ENCODE results near the gene BICD1. TPM values are rescaled to one million over a fixed set of nuclear protein-coding genes. Genes with fewer than 3 reads are reported as not detected.

The BICD1 gene
- total and polyA plus RNA-seq, 2 experiments from 2014 or later, result 59.3 to 83.6 TPM

- Mint-ChIP-seq H3K27ac (no peak overlapping the region), H3K36me3 (ENCODE audit: low read depth) (0 out of 3 replicates have a peak, but pooled peaks cover 5% of the 10 kb centered on the region), H3K4me1 (peaks cover 16% of the 10 kb centered on the region), H3K4me3 (no peak overlapping the region), H3K27me3 (ENCODE audit: insufficient read depth, low read depth, poor library complexity) (peaks cover 9% of the 10 kb centered on the region), H3K9me3 (peaks cover 5% of the 10 kb centered on the region; the same call in 2 of the 3 replicates)
- ATAC-seq, result no peak
- H3K4me2 ChIP-seq, result no peak overlapping the region
- no peaks in the 10 kb centered on the region for H3K36me3 ChIP-seq (ENCODE audit: insufficient read depth)
- peaks cover 14% of the 10 kb centered on the region for H3F3A ChIP-seq (replicated peaks; ENCODE audit: low read depth)
- peaks cover 22% of the 10 kb centered on the region for H3K4me1 ChIP-seq (ENCODE audit: insufficient read depth)
- H3K27me3 ChIP-seq (ENCODE audit: insufficient read depth), result no peaks in the 10 kb centered on the region
- no peak overlapping the region for H3K27ac ChIP-seq (ENCODE audit: low read depth)
- no peak for DNase-seq (ENCODE audit: low spot score)
- TF ChIP-seq ZNF114 (CRISPR knock-in tag; IDR thresholded peaks at IDR 0.05), result no peak
- TF ChIP-seq NANOG (IDR thresholded peaks at IDR 0.05; ENCODE audit: borderline replicate concordance), result no peak
- TF ChIP-seq POLR2AphosphoS5 (IDR thresholded peaks at IDR 0.05; ENCODE audit: low read depth), result no peak
- TF ChIP-seq REST (IDR thresholded peaks at IDR 0.05; ENCODE audit: unreplicated experiment), result no peak
- H2AFZ ChIP-seq, result no peak overlapping the region
- H3K9me2 ChIP-seq (ENCODE audit: insufficient read depth), result no peaks in the 10 kb centered on the region
- H3K4me3 ChIP-seq, result no peak overlapping the region
- H3K79me2 ChIP-seq (replicated peaks; ENCODE audit: insufficient read depth), result no peaks in the 10 kb centered on the region; the same call in 1 of the 2 replicates
- no peaks in the 10 kb centered on the region for H4K20me1 ChIP-seq (replicated peaks; ENCODE audit: insufficient read depth)
These were observed 288.4 kb downstream of the BICD1 start for GRCh38 chr12:32395026-32395425.

GRCh38 chr12:32397696-32398095 is 291.0 kb downstream of the BICD1 start:
- TF ChIP-seq CREB1 (CRISPR knock-in tag; IDR thresholded peaks at IDR 0.05; ENCODE audit: low read depth) (no peak), ETS1 (IDR thresholded peaks at IDR 0.05) (no peak), POLR2AphosphoS5 (IDR thresholded peaks at IDR 0.05; ENCODE audit: low read depth) (no peak), JUNB (IDR thresholded peaks at IDR 0.05; ENCODE audit: unreplicated experiment) (no peak), ZNF462 (CRISPR knock-in tag; IDR thresholded peaks at IDR 0.05) (peak; percentile 53; the same call in 1 of the 2 replicates), ZNF114 (CRISPR knock-in tag; IDR thresholded peaks at IDR 0.05) (no peak), STAT1 (IDR thresholded peaks at IDR 0.05; ENCODE audit: unreplicated experiment) (no peak), EZH2phosphoT487 (IDR thresholded peaks at IDR 0.05; ENCODE audit: unreplicated experiment) (no peak), ZNF331 (CRISPR knock-in tag; IDR thresholded peaks at IDR 0.05; ENCODE audit: low read depth) (no peak)
- Histone ChIP-seq H3K27ac (ENCODE audit: low read depth) (no peak overlapping the region), H2AFZ (no peak overlapping the region), H3K36me3 (ENCODE audit: insufficient read depth) (no peaks in the 10 kb centered on the region), H3K4me3 (no peak overlapping the region), H3K4me2 (peak overlapping the region; percentile 72), H3F3A (replicated peaks; ENCODE audit: low read depth) (peaks cover 16% of the 10 kb centered on the region), H3K79me2 (replicated peaks; ENCODE audit: insufficient read depth) (peaks cover 22% of the 10 kb centered on the region), H3K27me3 (ENCODE audit: insufficient read depth) (no peaks in the 10 kb centered on the region), H3K4me1 (ENCODE audit: insufficient read depth) (peaks cover 31% of the 10 kb centered on the region), H3K9me2 (ENCODE audit: insufficient read depth) (no peaks in the 10 kb centered on the region), H4K20me1 (replicated peaks; ENCODE audit: insufficient read depth) (0 out of 2 replicates have a peak, but pooled peaks cover 4% of the 10 kb centered on the region)
- Mint-ChIP-seq H3K36me3 (ENCODE audit: low read depth) (peaks cover 22% of the 10 kb centered on the region), H3K9me3 (no peaks in the 10 kb centered on the region), H3K4me3 (peak overlapping the region; percentile 28; the same call in 2 of the 3 replicates), H3K27me3 (ENCODE audit: insufficient read depth, low read depth, poor library complexity) (peaks cover 13% of the 10 kb centered on the region), H3K27ac (no peak overlapping the region), H3K4me1 (peaks cover 25% of the 10 kb centered on the region)
- DNase-seq (ENCODE audit: low spot score), result peak; percentile 70
- ATAC-seq, result peak; percentile 1; the same call in 1 of the 3 replicates
